NCI-H2081 treated with DMSO at 0.1 percent for 48 hours (cell line): Measurements from ENCODE around the gene TMEM63A.

Experiments
- DNase-seq: peaks from one replicate; lab custom pipeline; 2025; lab: John Stamatoyannopoulos, UW

The TMEM63A gene

GRCh38 chr1:225866061-225866837 lies 15.9 kb downstream of the TMEM63A start:
- no peak for DNase-seq

DNA sequence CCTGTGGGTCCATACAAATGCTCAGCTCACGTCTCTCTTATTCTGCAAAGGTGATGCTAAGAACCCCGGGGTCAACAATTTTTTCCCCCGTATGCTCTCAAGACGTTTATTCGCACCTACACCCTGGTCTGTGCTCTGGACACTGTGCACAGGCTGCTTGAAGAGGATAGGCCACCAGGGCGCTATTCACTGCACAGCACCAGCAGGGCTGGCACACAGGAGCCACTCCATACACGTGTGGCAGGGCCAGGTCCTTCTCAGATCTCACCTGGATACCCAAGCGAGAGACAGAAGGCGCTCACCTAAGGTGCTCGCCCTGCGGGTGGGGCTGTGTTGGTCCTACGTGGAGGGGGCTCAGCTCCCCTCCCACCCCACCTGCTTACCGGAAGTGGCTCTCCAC lies 16.7 kb downstream of the TMEM63A start:
- DNase-seq, result no peak

GRCh38 chr1:225863167-225863566 lies 19.0 kb downstream of the TMEM63A start:
- DNase-seq, result no peak

GRCh38 chr1:225862581-225862950 lies 19.6 kb downstream of the TMEM63A start:
- DNase-seq, result no peak

- DNase-seq, result no peak
Observed at GRCh38 chr1:225861834-225862580, 20.2 kb downstream of the TMEM63A start.

- no peak for DNase-seq
Observed at GRCh38 chr1:225860876-225861441, 21.2 kb downstream of the TMEM63A start.

DNA sequence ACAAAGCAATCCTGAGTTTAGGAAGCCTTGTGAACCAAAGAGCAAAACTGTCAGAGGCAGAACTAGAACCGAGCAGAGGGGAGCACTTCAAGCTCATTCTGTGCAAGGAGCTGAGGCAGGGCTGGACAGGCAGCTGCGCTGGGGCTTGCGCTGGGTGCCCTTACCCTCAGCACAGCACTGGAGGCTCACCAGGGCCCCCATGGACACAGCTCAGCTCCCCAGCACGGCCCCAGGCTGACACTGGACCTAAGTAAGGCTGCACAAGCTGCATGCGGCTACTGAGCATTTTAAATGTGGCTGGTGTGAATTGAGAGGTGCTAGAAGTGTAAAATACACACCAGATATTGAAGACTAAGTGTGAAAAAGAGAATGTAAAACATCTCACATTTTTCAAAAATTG lies 22.1 kb downstream of the TMEM63A start:
- no peak for DNase-seq

DNA sequence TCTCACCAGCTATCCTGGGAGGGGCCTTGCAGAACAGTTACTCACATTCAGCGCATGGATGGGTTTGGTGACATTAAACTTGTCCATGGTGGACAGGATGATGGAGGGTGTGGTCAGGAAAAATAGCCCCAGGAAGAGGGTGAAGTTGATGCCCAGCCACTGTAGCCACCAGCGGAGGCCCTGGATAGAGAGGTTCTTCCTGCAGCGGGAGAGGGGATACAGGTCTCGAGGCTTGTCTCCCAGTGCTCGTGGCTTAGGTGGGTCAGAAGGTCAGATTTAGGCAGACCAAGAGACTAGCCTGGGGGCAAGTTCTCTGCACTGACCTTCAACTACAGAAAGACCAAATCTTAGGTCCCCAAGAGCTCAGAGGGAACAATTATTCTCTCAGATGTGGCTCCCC lies 23.0 kb downstream of the TMEM63A start:
- DNase-seq, result no peak

- DNase-seq, result no peak
Observed at GRCh38 chr1:225857256-225857655, 24.9 kb downstream of the TMEM63A start.

- no peak for DNase-seq
Observed at GRCh38 chr1:225855503-225856300, 26.5 kb downstream of the TMEM63A start.

GRCh38 chr1:225853441-225853840 lies 28.7 kb downstream of the TMEM63A start:
- no peak for DNase-seq

- no peak for DNase-seq
Observed at GRCh38 chr1:225852413-225853124, 29.6 kb downstream of the TMEM63A start.

DNA sequence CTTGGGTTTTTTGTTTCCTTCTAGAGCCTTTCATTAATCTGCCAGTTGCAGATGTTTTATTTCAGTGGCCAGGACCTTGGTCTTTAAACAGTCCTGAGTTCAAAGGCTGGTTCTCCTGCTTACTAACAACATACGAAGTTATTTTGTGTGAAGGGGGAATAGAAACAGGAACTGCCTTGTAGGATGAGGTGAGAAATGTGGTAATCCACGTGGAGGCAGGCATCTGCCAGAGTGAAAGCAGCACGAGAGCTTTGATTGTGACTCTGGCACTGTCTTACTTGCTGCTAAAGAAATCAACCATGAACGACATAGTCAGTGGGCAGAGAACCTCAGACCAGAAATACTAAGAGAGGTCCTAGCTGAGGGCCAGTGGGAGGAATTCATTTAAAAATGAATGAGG lies 30.4 kb downstream of the TMEM63A start:
- no peak for DNase-seq

DNA sequence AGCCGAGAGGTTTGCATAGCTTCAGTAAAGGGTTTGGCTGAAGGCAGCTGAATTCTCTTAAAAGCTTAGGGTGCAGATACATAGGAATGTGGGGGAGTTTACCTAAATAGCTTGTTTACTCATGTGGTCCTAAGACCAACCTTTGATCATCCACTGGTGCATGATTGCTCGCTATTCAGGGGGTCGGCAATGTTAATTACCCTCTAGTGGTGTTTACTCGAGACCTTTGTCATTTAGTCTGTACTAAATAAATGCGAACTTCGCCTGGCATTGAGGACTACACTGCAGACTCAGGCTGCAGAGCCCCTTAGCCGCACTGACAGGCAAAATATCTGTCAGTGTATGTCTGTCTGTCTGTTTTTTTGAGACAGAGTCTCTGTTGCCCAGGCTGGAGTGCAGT lies 31.8 kb downstream of the TMEM63A start:
- DNase-seq, result no peak

DNA sequence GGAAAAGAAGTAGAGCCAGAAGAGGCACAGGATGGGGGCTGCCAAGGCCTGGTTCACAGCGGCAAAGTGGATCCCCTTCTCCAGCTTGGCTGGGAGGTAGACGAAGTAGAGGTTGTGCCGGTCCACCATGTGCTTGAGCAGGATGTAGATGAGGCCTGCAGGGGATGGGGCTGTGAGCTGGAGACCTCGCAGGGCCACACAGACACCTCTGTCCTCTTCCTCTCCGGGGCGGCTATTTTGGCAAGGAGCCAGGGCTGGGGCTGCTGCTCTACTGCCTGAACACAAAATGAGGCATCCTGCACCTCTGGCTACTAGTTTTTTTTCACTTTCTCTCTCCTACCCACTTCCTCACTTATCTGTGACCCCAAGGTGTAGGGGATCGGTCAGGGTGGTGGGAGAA lies 32.3 kb downstream of the TMEM63A start:
- no peak for DNase-seq

GRCh38 chr1:225848030-225848955 lies 33.9 kb downstream of the TMEM63A start:
- DNase-seq, result no peak

GRCh38 chr1:225847610-225848009 lies 34.6 kb downstream of the TMEM63A start:
- DNase-seq, result no peak

- no peak for DNase-seq
Observed at GRCh38 chr1:225846331-225847310, 35.6 kb downstream of the TMEM63A start.

DNA sequence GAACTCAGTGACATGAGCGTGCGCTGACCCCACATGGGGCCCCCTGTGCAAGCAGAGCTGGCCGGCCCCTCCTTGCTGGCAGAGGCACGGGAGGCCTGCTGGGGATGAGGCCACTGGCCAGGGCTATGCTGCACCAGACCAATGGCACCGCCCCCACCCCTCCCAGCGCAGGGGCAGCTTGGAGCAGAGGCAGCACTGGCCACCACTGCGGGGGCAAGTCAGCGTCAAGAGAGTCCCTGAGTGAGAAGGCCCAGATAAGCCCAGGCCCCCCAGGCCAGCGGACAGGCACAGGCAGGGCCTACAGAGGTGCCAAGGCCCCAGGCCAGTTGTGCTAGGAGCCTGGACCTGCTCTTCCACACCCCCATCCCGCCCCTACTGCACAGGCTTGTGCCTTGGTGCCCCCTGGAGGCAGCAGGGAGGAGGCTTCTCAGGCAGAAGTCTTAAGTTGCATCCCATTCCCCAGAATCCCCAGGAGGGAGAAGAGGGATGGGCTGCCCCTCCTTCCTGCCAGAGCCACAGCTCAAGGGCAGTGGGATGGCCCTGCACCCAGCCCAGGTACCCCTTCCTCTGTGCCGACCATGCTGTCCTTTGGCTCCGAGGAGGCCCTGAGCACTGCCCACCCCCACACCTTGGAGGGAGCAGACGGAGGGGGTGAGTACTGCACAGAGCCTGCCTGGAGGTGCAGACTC lies 36.5 kb downstream of the TMEM63A start:
- DNase-seq, result no peak
